Neural cell (in vitro differentiated cells): ENCODE data around the gene GMIP. TPM values are rescaled to one million over a fixed set of nuclear protein-coding genes. Genes with fewer than 3 reads are reported as not detected.
A peak's percentile ranks its signal among the peaks of the same experiment; 100 is the strongest.

ENCODE experiments used
- H2AFZ ChIP-seq: fragments of 200-600, 300-800 bp; sonication (generic), shearing (Covaris generic); 2 replicates; pipeline ENCODE4 v1.6.0; 2014; ENCODE audit warnings: low read depth, mild to moderate bottlenecking, antibody characterized with exemption, low read length, moderate library complexity
- H3F3A ChIP-seq: fragments of 200-600 bp; shearing (Covaris generic); 2 replicates; pipeline ENCODE4 v1.6.1; 2016; ENCODE audit warnings: mild to moderate bottlenecking, moderate library complexity, mixed read lengths, antibody characterized with exemption, low read length; ENCODE audit not compliant: insufficient read depth, poor library complexity, severe bottlenecking
- H3K27ac ChIP-seq: fragments of 200-600, 300-800 bp; sonication (generic), shearing (Covaris generic); 2 replicates; pipeline ENCODE4 v1.5.1; 2014; ENCODE audit warnings: mild to moderate bottlenecking, low read length, moderate library complexity
- H3K27me3 ChIP-seq: fragments of 300-800, 200-600 bp; sonication (generic), shearing (Covaris generic); 2 replicates; pipeline ENCODE4 v1.6.0; 2014; ENCODE audit warnings: mild to moderate bottlenecking, low read depth, low read length, moderate library complexity; ENCODE audit not compliant: insufficient read depth
- H3K36me3 ChIP-seq: fragments of 300-800, 200-600 bp; sonication (generic), shearing (Covaris generic); 2 replicates; pipeline ENCODE4 v1.5.1; 2014; ENCODE audit warnings: mild to moderate bottlenecking, antibody characterized with exemption, low read length, moderate library complexity; ENCODE audit not compliant: insufficient read depth
- H3K4me2 ChIP-seq: fragments of 300-800, 200-600 bp; sonication (generic), shearing (Covaris generic); 2 replicates; pipeline ENCODE4 v1.6.0; 2014; ENCODE audit warnings: mild to moderate bottlenecking, low read length
- H3K4me3 ChIP-seq: fragments of 300-800, 200-600 bp; sonication (generic), shearing (Covaris generic); 2 replicates; pipeline ENCODE4 v1.5.1; 2014; ENCODE audit warnings: mild to moderate bottlenecking, low read length, moderate library complexity
- H3K79me2 ChIP-seq: fragments of 200-600 bp; shearing (Covaris generic); replicated peaks from 2 replicates; pipeline ENCODE4 v1.6.0; 2014; ENCODE audit warnings: mild to moderate bottlenecking, low read length, moderate library complexity; ENCODE audit not compliant: insufficient read depth
- H3K9ac ChIP-seq: fragments of 300-800, 200-600 bp; sonication (generic), shearing (Covaris generic); 2 replicates; pipeline ENCODE4 v1.6.1; 2016; ENCODE audit warnings: mild to moderate bottlenecking, low read length, mixed read lengths
- H3K9me2 ChIP-seq: fragments of 200-600 bp; shearing (Covaris generic); 2 replicates; pipeline ENCODE4 v1.6.1; 2016; ENCODE audit warnings: mild to moderate bottlenecking, low read length, mixed read lengths; ENCODE audit not compliant: insufficient read depth
- H3K9me3 ChIP-seq: fragments of 200-600, 300-800 bp; sonication (generic), shearing (Covaris generic); 2 replicates; pipeline ENCODE4 v1.6.1; 2016; ENCODE audit warnings: mild to moderate bottlenecking, mixed run types, low read length, moderate library complexity, mixed read lengths
- H4K20me1 ChIP-seq: fragments of 200-600 bp; shearing (Covaris generic); 2 replicates; pipeline ENCODE4 v1.6.1; 2016; ENCODE audit warnings: mild to moderate bottlenecking, mixed run types; ENCODE audit not compliant: insufficient read depth
- EP300 ChIP-seq: fragments of 450-650 bp; conservative IDR thresholded peaks from 2 replicates; pipeline ENCODE4 v1.6.1; 2014; ENCODE audit warnings: antibody characterized with exemption, mild to moderate bottlenecking, moderate library complexity; ENCODE audit not compliant: poor library complexity, severe bottlenecking
- EZH2 ChIP-seq: fragments of 200-600, 300-800 bp; shearing (Covaris generic), sonication (generic); IDR thresholded peaks from 2 replicates; pipeline ENCODE4 v1.6.1; 2014; ENCODE audit warnings: antibody characterized with exemption, low read length, borderline replicate concordance, mild to moderate bottlenecking; ENCODE audit not compliant: insufficient read depth, poor library complexity, severe bottlenecking
- MXI1 ChIP-seq: fragments of 450-650 bp; conservative IDR thresholded peaks from 2 replicates; pipeline ENCODE4 v1.6.1; 2014; ENCODE audit warnings: antibody characterized with exemption, mild to moderate bottlenecking; ENCODE audit not compliant: poor library complexity, severe bottlenecking
- POLR2AphosphoS5 ChIP-seq: IDR thresholded peaks from 2 replicates; pipeline ENCODE4 v1.6.1; 2012
- RAD21 ChIP-seq: fragments of 450-650 bp; conservative IDR thresholded peaks from 2 replicates; pipeline ENCODE4 v1.6.1; 2014; ENCODE audit warnings: antibody characterized with exemption, mild to moderate bottlenecking, moderate library complexity
- SMC3 ChIP-seq: fragments of 450-650 bp; conservative IDR thresholded peaks from 2 replicates; pipeline ENCODE4 v1.6.1; 2014; ENCODE audit warnings: antibody characterized with exemption, mild to moderate bottlenecking, moderate library complexity; ENCODE audit not compliant: poor library complexity
- TAF1 ChIP-seq: IDR thresholded peaks from 2 replicates; pipeline ENCODE4 v1.6.1; 2012; ENCODE audit warnings: low read depth
- polyA plus RNA-seq: library from polyadenylated mRNA; depleted of rRNA; stranded (reverse); fragments of >200 nt; gene quantifications from 2 replicates; pipeline ENCODE4 v1.2.3, GENCODE V29; 2014
- TF ChIP-seq, protein P1 (sequence below): IDR thresholded peaks from 2 replicates; pipeline ENCODE4 v1.6.1; 2012; ENCODE audit warnings: borderline replicate concordance
- TF ChIP-seq, protein P2 (sequence below): fragments of 450-650 bp; IDR thresholded peaks from 2 replicates; pipeline ENCODE4 v1.5.1; 2014; ENCODE audit warnings: antibody characterized with exemption, mild to moderate bottlenecking, moderate library complexity; ENCODE audit not compliant: poor library complexity, severe bottlenecking

Gene GMIP
- polyA plus RNA-seq, 1 donor from 2014 or later = 18.4 TPM

DNA sequence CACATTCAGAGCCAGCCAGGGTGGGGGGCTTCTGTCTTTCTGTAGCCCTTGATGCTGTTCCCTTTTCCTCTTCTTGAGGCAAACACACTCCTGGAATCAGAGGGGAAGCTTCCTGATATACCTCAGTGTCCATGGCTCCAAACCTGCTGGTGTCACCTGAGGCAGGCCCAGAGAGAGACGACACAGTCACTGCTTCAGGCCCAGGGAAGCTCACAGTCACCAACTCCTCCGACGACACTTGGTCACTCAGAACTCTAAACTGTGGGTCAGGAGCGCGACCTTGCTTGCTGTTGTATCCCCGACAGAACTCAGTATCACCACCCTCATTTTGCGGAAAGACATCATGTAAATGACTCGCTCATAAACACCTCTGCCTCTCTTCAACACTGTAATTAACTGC is 18.9 kb upstream of the GMIP start:
- TF ChIP-seq SMC3 (no peak), RAD21 (no peak), MXI1 (no peak), EZH2 (no peak), EP300 (no peak), POLR2AphosphoS5 (no peak), TAF1 (no peak)
- TF ChIP-seq, protein P1, sequence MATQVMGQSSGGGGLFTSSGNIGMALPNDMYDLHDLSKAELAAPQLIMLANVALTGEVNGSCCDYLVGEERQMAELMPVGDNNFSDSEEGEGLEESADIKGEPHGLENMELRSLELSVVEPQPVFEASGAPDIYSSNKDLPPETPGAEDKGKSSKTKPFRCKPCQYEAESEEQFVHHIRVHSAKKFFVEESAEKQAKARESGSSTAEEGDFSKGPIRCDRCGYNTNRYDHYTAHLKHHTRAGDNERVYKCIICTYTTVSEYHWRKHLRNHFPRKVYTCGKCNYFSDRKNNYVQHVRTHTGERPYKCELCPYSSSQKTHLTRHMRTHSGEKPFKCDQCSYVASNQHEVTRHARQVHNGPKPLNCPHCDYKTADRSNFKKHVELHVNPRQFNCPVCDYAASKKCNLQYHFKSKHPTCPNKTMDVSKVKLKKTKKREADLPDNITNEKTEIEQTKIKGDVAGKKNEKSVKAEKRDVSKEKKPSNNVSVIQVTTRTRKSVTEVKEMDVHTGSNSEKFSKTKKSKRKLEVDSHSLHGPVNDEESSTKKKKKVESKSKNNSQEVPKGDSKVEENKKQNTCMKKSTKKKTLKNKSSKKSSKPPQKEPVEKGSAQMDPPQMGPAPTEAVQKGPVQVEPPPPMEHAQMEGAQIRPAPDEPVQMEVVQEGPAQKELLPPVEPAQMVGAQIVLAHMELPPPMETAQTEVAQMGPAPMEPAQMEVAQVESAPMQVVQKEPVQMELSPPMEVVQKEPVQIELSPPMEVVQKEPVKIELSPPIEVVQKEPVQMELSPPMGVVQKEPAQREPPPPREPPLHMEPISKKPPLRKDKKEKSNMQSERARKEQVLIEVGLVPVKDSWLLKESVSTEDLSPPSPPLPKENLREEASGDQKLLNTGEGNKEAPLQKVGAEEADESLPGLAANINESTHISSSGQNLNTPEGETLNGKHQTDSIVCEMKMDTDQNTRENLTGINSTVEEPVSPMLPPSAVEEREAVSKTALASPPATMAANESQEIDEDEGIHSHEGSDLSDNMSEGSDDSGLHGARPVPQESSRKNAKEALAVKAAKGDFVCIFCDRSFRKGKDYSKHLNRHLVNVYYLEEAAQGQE = no peak
- TF ChIP-seq, protein P2, sequence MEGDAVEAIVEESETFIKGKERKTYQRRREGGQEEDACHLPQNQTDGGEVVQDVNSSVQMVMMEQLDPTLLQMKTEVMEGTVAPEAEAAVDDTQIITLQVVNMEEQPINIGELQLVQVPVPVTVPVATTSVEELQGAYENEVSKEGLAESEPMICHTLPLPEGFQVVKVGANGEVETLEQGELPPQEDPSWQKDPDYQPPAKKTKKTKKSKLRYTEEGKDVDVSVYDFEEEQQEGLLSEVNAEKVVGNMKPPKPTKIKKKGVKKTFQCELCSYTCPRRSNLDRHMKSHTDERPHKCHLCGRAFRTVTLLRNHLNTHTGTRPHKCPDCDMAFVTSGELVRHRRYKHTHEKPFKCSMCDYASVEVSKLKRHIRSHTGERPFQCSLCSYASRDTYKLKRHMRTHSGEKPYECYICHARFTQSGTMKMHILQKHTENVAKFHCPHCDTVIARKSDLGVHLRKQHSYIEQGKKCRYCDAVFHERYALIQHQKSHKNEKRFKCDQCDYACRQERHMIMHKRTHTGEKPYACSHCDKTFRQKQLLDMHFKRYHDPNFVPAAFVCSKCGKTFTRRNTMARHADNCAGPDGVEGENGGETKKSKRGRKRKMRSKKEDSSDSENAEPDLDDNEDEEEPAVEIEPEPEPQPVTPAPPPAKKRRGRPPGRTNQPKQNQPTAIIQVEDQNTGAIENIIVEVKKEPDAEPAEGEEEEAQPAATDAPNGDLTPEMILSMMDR = no peak
- no peak overlapping the region for H2AFZ ChIP-seq
- H3K27me3 ChIP-seq = no peaks in the 10 kb centered on the region
- H4K20me1 ChIP-seq = no peaks in the 10 kb centered on the region
- no peak overlapping the region for H3K27ac ChIP-seq
- peak overlapping the region; percentile 83 for H3K4me3 ChIP-seq
- no peaks in the 10 kb centered on the region for H3F3A ChIP-seq
- peak overlapping the region; percentile 89 for H3K9ac ChIP-seq
- no peaks in the 10 kb centered on the region for H3K36me3 ChIP-seq
- no peaks in the 10 kb centered on the region for H3K9me2 ChIP-seq
- H3K4me2 ChIP-seq = peak overlapping the region; percentile 49
- H3K79me2 ChIP-seq = peaks cover 21% of the 10 kb centered on the region
- no peaks in the 10 kb centered on the region for H3K9me3 ChIP-seq

DNA sequence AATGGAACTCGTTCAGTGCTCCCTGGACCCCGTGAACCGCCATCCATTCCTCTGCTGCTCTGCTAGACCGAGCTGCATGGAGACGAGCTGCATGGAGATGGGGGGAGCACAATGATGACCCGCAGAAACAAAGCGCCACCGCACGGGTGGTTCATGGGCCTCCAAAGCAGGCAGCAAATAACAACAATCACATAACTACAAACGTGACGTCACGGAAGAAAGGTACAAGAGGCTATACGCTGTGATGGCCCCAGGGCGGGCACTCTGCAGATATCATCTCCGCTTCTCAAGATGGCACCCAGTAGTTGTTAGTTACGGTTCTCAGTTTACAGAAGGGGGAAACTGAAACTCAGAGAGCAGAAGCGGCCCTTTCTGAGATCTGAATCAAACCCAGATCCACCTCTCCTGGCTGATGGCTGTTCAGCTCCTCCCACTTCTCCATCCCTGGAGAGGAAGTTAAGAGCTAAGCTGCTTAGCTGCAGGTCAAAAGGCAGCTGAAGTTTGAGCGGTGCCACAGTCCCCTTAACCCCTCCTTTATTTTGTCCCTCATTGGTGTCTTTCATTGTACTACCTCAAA is 18.3 kb upstream of the GMIP start:
- Histone ChIP-seq H3K9me3 (no peaks in the 10 kb centered on the region), H3K4me2 (peak overlapping the region; percentile 49), H3K27me3 (no peaks in the 10 kb centered on the region), H3K9me2 (no peaks in the 10 kb centered on the region), H3K36me3 (no peaks in the 10 kb centered on the region), H2AFZ (no peak overlapping the region), H3K79me2 (peaks cover 21% of the 10 kb centered on the region), H3F3A (no peaks in the 10 kb centered on the region), H3K27ac (no peak overlapping the region), H3K4me3 (peak overlapping the region; percentile 83), H4K20me1 (no peaks in the 10 kb centered on the region), H3K9ac (no peak overlapping the region)
- TF ChIP-seq, protein P2 = no peak
- TF ChIP-seq RAD21 = no peak
- no peak for TF ChIP-seq POLR2AphosphoS5
- no peak for TF ChIP-seq EZH2
- TF ChIP-seq TAF1 = no peak
- no peak for TF ChIP-seq EP300
- TF ChIP-seq, protein P1 = no peak
- no peak for TF ChIP-seq MXI1
- TF ChIP-seq SMC3 = no peak
